Peyer's patch (tissue), 4 donors: ENCODE results near the gene SLC27A1.

ENCODE experiments used
- CTCF ChIP-seq, 6 experiments: fragments of 450-650 bp in 4 of 6; fragments of 200-600 bp in 2 of 6; sonication (generic) in 1 of 6; IDR thresholded peaks; one replicate each; pipeline ENCODE4 v1.5.1; 2017 to 2019; ENCODE audit warnings: antibody characterized with exemption in 6 of 6, mild to moderate bottlenecking in 3 of 6, moderate library complexity in 1 of 6
- POLR2A ChIP-seq, 2 donors: fragments of 450-650 bp; IDR thresholded peaks; one replicate each; pipeline ENCODE4 v1.5.1; 2017; ENCODE audit warnings: antibody characterized with exemption in 2 of 2, mild to moderate bottlenecking in 2 of 2, moderate library complexity in 2 of 2

GRCh38 chr19:17541184-17541759 is 70.9 kb downstream of the SLC27A1 start:
- TF ChIP-seq CTCF (IDR thresholded peaks at IDR 0.05) (no peak), POLR2A (IDR thresholded peaks at IDR 0.05) (no peak)
